GM19099 (cell line): Measurements from ENCODE around the gene NEGR1.

ENCODE experiments used
- POLR2A ChIP-seq: IDR thresholded peaks from 3 replicates; pipeline ENCODE4 v1.6.1; 2011; ENCODE audit warnings: low read depth; ENCODE audit not compliant: insufficient read length; ENCODE audit errors: extremely low read depth

Gene NEGR1

DNA sequence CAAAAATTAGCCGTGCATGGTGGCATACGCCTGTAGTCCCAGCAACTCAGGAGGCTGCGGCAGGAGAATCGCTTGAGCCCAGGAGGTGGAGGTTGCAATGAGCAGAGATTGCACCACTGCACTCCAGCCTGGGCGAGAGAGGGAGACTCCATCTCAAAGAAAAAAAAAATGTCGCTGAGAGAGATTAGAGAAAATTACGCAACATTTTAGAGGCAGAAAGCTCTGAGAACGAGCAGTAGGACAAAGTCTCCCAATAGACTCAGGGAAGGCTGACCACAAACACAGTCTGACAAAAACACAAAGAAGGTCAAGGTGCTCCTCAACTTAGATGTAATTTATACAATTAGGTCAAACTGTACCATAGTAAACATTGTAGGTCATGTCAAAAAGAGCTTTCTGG is 833.9 kb downstream of the NEGR1 start:
- TF ChIP-seq POLR2A = no peak

DNA sequence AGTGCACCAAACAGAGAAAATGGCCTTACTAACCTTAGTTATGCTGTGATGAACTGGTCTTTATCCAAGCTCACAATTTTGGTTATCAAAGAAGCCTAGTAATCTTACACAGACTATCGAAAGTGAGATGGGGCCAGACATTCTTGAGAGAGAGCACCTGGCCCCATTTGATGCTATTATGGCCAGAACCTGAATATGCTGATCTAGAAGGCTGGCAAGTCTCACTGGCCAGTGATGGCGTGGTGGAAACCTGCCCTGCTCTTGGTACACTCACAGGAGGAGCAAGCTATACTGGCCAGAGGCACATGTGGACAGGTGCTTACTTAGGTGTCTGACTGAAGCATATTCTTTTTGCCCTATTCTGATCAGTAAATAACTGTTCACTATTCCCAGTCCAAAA is 843.7 kb downstream of the NEGR1 start:
- no peak for TF ChIP-seq POLR2A

DNA sequence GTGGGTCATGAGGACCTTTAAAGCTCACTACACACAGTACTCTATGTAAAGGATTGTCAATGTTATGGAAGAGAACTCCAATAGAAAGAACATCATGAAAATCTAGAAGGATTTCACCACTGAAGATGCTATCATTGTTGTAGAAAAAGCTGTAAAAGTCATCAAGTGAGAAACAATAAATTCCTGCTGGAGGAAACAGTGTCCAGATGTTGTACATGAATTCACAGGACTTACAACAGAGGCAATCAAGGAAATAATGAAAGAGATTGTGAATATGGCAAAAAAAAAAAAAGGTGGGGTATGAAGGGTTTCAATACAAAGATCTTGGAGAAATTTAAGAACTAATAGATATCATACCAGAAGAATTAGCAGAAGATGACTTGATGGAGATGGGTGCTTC is 846.4 kb downstream of the NEGR1 start:
- TF ChIP-seq POLR2A = no peak

DNA sequence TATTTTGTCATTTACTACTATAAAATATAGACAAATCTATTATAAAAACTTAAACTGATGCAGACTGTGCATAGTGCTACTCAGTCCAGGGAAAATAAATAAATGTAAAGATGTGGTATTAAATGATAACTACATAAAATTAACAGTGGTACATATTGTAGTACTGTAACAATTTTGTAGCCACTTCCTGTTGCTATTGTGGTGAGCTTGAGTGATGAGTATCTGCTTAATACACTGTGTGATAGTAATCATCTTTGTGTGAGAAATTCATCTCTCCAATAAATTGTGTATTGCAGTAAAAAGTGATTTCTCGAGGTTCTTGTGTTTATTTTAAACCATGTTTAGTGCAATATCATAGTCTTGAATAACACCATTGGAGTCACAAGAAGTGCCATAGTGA is 848.1 kb downstream of the NEGR1 start:
- no peak for TF ChIP-seq POLR2A

DNA sequence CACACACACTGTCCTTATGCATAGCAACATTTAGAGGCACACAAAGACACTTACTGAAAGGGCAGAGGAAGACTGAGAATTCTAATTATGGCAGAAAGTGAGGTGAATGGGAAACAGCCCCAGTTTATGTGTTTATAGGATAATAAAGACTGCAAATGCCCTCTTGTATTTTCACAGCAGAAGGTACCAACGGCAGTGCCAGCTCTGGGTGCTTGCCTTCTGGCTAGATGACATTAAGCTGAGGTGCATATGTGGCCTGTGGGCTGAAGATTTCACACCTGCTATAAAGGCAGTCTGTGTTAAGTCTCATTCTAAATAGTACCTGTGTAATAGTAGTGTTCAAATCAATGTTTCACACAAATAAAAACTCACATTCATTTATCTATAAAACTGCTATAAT is 854.3 kb downstream of the NEGR1 start:
- TF ChIP-seq POLR2A = no peak

DNA sequence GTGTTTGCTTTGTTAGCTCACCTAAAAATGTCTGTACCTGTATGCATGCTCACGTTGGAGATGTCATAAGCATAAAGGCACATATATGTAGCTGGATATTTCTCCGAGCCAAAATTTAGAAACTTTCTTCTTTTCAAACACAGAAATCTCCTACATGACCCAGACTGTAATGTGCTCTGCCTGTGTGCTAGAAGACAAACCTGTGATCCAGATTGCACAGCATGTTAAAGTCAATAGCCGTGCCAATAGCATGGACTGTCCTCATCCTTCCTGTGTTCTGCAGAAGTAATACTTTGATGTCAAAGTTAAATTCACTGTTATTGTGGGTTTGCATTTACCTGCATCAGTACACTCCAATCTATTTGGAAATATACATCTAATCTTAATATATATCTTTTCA is 855.3 kb downstream of the NEGR1 start:
- TF ChIP-seq POLR2A = no peak

DNA sequence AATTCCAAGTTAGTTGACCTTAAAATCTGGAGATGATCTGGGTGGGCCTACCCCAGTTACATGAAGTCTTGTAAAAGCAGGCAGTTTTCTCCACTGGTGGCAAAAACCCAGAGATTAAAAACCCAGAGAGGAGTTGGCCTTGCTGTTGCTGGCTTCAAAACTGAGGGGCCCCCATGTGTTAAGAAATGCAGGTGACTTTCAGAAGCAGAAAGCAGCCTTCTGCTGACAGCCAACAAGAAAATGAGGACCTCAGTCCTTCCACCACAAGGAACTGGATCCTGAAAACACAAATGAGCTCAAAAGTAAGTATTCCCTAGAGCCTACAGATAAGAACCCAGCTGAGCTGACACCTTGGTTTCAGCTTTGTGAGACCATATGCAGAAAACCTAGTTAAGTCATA is 857.8 kb downstream of the NEGR1 start:
- no peak for TF ChIP-seq POLR2A

DNA sequence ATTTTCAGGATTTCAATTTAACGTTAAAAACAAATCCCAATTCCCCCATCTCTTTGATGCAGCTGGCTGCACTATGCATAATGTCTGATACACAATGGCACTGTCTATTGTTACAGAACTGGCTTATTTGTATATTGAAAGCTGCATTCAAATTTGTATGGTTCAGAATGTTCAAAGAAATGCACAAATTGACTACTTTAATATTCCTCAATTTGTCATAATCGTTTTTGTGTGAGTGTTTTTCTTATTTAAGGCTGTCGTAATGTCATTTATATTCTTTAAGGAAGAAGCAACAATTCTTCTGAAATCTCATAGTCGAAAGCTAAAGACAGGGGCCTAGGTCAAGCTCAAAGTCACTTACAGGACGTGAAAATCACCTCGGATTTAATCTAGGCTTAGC is 860.1 kb downstream of the NEGR1 start:
- no peak for TF ChIP-seq POLR2A

DNA sequence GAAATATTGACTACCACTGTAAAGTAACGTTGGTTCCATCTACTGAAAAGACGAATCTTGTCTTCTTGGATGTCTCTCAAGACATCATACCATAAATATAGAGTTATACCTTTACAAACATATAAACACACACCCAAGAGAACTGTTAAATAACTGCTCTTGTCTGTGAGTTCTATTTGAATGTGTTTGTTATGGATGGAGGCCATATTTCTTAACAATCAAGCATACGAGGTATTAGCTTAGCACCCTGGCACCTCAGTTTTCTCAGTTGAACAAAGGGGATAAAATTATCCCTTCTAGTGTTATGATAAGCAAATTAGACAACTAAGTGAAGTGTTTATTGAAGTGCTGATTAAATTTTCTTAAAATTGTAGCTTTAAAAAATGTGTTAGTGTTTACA is 864.9 kb downstream of the NEGR1 start:
- no peak for TF ChIP-seq POLR2A

DNA sequence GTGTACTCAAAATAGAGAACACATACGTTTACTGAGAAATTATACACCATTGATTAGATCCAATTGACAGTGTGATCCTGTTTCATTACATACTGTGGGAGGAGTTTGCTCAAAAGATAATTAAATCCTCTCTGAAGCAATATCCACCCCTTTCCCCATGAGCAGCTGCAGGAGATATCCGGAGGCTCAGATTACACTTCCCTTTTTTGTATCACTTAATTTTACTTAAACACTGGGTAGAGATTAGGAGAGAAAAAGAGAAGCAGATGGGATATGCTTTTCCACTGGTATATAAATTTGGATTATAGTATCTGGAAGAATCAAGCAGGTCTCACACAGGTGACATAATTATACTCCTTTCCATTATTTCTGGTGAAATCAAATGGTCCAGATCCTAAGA is 868.2 kb downstream of the NEGR1 start:
- TF ChIP-seq POLR2A = no peak

DNA sequence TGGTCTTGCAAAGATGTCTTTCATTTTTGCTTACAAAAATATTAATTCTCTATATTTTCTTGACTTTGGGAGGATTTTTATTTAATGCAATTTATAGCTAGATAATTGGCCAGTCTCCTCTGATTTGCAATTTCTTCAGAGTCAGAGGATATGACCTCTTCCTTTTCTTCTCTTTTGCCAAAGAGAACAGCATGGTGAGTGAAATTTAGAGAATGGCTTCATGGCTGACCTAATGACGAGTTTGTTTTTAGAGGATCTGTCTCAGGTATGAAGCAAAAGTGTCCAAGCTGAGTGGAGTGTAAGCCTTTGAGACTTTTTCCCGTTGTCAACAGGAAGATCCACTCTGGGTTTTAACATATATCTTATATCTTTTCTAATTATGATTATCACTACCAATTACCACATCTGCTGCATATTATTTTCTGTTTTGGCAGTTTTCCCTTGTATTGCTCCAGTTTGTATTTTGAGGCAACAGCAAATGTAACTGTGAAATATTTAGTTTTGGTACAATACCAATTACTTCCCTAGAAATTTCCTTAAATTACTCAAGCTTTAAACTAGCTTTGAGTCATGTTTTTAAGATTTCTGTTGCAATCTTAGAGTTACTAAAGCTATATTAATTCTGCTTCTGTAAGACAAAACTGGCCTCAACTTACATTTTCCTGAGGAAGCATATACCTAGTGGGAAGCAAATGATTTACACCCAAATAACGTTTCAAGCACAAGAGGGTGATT is 868.7 kb downstream of the NEGR1 start:
- TF ChIP-seq POLR2A = no peak

DNA sequence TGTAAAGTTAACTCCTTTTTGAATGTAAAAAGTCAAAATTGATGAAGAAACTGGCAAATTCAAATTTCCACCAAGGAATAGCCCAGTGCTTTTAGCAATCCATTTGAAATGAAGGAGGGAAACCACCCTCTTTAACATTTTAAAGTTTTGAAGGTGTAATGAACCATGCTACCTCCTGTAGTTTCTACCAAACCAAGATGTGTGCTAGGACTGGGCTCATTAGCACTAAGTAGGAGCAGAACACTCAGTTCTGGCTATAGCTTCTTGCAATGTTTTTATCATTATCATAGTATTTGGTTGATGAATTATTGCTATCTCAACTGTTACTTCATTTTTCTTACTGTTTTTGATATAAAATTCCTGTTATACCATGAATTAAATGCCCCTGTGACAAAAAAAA is 882.3 kb downstream of the NEGR1 start:
- no peak for TF ChIP-seq POLR2A

DNA sequence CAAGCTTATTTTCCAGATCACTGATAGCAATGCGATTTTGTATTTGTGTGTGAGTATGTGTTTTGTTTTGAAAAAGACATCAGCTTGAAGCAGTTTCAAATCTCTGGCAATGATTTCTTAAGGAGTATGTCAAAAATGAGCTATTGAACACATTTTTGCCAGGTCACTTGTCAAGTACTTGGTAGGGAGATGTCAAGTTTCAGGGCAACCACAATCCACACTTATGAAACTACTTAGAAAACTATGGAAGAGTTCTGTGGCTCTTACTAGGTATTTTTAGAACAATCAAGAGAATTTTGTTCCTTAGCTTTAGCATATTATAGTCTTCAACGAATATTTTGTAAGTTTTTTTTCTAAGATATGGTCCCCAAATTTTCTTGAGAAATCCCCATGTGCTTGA is 882.7 kb downstream of the NEGR1 start:
- TF ChIP-seq POLR2A = no peak

DNA sequence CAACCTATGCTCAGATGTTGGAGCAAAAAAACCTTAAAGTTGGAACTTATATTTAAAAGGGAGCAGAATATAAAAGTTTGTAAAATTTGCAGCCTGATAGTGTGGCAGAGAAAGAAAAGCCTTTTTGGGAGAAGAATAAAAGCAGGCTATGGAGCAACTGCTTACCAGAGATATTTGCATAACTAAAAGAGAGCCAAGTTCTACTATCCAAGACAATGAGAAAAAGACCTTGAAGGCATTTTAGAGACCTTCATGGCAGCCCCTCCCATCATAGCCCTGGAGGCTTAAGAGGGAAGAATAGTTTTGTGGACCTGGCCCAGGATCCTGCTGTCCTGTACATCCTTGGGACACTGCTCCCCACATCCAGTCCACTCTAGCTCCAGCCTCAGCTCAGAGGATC is 889.0 kb downstream of the NEGR1 start:
- no peak for TF ChIP-seq POLR2A

DNA sequence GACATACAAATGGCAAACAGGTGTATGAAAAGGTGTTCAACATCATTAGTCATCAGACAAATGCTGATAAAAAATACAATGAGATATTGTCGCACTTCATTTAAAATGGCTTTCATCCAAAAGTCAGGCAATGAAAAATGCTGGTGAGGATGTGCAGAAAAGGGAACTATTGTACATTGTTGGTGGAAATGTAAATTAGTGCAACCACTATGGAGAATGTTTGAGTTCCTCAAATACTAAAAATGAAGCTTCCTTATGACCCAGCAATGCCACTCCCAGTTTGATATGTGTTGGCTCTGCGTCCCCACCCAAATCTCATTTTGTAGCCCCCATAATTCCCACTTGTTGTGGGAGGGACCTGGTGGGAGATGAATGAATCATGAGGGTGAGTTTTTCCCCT is 891.8 kb downstream of the NEGR1 start:
- TF ChIP-seq POLR2A = no peak

DNA sequence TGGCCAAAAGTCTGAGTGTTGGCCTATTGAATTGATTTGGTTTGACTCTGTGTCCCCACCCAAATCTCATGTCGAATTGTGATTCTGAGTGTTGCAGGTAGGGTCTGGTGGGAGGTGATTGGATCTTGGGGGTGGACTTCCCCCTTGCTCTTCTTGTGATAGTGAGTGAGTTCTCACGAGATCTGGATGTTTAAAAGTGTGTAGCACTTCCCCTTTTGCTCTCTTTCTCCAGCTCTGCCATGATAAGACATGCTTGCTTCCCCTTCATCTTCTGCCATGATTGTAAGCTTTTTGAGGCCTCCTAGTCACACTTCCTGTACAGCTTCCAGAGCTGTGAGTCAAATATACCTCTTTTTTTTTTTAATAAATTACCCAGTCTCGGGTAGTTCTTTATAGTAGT is 904.5 kb downstream of the NEGR1 start:
- no peak for TF ChIP-seq POLR2A

DNA sequence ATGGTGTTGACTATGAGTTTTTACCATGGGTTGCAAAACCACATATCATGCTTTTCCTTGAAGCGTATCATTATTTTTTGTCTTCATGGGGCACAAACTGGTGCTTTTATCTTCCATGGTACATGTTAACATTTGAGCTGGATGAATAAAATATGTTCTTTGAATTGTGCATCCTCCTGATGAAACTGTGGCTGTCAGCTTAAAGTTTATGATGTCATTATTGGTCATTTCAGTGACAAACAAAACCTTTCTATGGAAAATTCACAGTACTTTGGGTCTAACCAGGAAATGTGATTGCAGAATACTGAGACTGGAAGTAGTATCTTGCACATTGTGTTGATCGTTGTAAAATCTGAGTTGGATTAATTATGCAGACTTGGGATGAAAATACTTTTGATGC is 909.8 kb downstream of the NEGR1 start:
- TF ChIP-seq POLR2A = no peak
